ENCODE results near the gene ABTB2. TPM values are rescaled to one million over a fixed set of nuclear protein-coding genes. Genes with fewer than 3 reads are reported as not detected.

ABTB2 gene
- total and polyA plus RNA-seq, 9 of the 15 experiments (the other 6 are each of a cell fraction or from before 2014, with no cell fraction given): 0.03 to 0.18 (median 0.12) TPM; not detected in 2

GRCh38 chr11:34259087-34259486, 98.7 kb downstream of the ABTB2 start (continued):
- TF ChIP-seq, protein P1, sequence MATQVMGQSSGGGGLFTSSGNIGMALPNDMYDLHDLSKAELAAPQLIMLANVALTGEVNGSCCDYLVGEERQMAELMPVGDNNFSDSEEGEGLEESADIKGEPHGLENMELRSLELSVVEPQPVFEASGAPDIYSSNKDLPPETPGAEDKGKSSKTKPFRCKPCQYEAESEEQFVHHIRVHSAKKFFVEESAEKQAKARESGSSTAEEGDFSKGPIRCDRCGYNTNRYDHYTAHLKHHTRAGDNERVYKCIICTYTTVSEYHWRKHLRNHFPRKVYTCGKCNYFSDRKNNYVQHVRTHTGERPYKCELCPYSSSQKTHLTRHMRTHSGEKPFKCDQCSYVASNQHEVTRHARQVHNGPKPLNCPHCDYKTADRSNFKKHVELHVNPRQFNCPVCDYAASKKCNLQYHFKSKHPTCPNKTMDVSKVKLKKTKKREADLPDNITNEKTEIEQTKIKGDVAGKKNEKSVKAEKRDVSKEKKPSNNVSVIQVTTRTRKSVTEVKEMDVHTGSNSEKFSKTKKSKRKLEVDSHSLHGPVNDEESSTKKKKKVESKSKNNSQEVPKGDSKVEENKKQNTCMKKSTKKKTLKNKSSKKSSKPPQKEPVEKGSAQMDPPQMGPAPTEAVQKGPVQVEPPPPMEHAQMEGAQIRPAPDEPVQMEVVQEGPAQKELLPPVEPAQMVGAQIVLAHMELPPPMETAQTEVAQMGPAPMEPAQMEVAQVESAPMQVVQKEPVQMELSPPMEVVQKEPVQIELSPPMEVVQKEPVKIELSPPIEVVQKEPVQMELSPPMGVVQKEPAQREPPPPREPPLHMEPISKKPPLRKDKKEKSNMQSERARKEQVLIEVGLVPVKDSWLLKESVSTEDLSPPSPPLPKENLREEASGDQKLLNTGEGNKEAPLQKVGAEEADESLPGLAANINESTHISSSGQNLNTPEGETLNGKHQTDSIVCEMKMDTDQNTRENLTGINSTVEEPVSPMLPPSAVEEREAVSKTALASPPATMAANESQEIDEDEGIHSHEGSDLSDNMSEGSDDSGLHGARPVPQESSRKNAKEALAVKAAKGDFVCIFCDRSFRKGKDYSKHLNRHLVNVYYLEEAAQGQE (IDR thresholded peaks at IDR 0.05; ENCODE audit: borderline replicate concordance): no peak
- TF ChIP-seq, protein P1 (CRISPR knock-in tag; IDR thresholded peaks at IDR 0.05; ENCODE audit: low read depth): no peak
- TF ChIP-seq PKNOX1 (IDR thresholded peaks at IDR 0.05) (no peak), NONO (IDR thresholded peaks at IDR 0.05; ENCODE audit: low read depth in 2 of 2, low read length in 1 of 2) (no peak), JUNB (CRISPR knock-in tag; conservative IDR thresholded peaks at IDR 0.05) (no peak), ARID2 (IDR thresholded peaks at IDR 0.05) (no peak), ARNT (IDR thresholded peaks at IDR 0.05) (no peak), KDM4B (IDR thresholded peaks at IDR 0.05; ENCODE audit: borderline replicate concordance in 2 of 2, low read depth in 1 of 2) (no peak), TBL1XR1 (IDR thresholded peaks at IDR 0.05; ENCODE audit: low read length in 2 of 2) (no peak), HSF4 (CRISPR knock-in tag; IDR thresholded peaks at IDR 0.05; ENCODE audit: borderline replicate concordance) (no peak)
- TF ChIP-seq, protein P2, sequence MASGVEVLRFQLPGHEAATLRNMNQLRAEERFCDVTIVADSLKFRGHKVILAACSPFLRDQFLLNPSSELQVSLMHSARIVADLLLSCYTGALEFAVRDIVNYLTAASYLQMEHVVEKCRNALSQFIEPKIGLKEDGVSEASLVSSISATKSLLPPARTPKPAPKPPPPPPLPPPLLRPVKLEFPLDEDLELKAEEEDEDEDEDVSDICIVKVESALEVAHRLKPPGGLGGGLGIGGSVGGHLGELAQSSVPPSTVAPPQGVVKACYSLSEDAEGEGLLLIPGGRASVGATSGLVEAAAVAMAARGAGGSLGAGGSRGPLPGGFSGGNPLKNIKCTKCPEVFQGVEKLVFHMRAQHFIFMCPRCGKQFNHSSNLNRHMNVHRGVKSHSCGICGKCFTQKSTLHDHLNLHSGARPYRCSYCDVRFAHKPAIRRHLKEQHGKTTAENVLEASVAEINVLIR (CRISPR knock-in tag; IDR thresholded peaks at IDR 0.05): no peak

Data from K562 (cell line).